Measurements from ENCODE around the gene LEMD2.
"Not testable (repeated sequence)": the region's sequence is repeated elsewhere in the genome, so short reads cannot be mapped to it uniquely, and the experiment has no call there.

Gene LEMD2

DNA sequence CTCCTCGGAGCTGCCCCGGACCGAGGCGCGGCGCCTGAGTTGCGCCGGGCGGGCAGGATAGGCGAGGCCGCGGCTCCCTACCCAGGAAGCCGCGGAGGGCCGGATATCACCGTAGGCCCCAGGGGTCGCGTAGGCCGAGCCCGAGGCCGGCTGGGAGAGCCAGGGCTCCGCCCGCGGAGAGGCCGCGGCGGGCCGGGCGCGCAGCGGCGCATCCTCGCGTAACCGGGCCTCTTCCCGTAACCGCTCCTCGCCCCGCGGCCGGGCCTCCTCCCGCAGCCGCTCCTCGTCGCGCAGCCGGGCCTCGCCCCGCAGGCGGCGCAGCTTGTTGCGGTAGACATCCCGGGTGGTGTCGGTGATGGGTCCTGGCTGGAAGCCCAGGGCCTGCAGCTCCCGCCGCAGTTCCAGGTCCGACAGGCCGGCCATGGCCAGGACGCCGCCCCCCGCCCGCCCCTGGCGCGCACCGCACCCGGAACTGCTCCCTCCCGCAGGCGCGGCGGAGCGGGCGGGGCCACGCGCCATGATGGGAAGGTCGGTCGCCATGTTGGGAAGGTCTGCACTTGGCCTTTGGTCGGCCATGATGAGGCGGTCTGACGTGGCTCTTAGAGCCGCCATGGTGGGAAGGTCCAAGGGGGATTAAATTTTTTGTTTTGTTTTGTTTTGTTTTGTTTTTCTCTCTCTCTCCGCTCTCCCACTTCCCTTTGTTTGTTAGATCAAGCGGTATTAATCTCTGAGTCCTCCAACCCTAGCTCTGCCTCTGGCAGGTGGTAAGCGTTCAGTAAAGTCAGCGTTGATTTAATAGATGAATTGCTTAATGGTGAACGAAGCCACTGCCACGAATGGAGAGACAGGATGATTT, at the start of gene LEMD2:
LEMD2 (minus strand) TSS at position 437 of the 856 bp plus-strand sequence; CDS start at position 423, 14 bp downstream.
- peaks cover 20% of the 10 kb centered on the region for H3K36me3 ChIP-seq (ENCODE audit: insufficient read depth, low read length)
- H3K4me3 ChIP-seq, result peak within 1 kb of the TSS; percentile 92
- no peak for DNase-seq (ENCODE audit: low read depth, low spot score)
- H3K9ac ChIP-seq (ENCODE audit: insufficient read length), result peak within 1 kb of the TSS; percentile 87
- peak; percentile 81 for TF ChIP-seq POLR2AphosphoS5 (IDR thresholded peaks at IDR 0.05; ENCODE audit: borderline replicate concordance, low read depth, low read length)
- no peak for TF ChIP-seq EZH2 (IDR thresholded peaks at IDR 0.05)
- peak; percentile 49 for TF ChIP-seq FOXP2 (optimal IDR thresholded peaks at IDR 0.05; ENCODE audit: control extremely low read depth, extremely low read length, insufficient read depth)
- H3K27ac ChIP-seq, result peak within 1 kb of the TSS; percentile 63
- H3K9me3 ChIP-seq (ENCODE audit: low read depth, low read length), result no peaks in the 10 kb centered on the region

DNA sequence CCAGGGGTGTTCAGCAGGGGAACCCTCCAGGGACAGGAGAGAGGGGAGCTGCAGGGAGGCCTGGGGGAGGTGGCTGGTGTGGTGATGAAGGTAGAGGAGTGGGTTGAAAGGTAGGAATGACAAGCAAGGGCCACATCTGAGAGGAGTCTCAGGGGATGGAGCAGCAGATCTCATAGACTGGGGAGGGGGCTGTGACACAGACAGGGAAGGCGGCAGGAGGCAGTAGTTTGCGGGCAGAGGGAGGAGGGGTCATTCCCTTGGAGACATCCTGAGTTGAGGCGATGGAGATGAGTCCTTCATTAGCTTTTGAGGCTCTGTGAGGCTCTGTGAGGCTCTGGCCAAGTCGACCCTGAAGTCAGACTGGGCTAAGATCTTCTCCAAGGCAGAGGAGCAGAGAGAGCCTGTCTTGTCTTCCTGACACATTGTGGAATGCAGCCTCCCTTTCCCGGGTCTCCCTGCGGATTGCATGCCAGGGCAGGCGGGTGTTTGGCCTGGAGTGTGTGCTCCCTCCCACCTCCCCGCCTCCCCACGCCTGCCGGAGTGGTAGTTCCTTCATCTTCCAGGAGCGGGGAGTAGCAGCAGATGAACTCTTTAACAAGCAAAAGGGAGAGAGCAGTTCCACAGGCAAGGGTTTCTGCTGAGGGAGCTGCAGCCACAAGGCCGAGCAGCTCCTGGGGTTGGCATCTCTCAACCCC, 49.2 kb upstream of the LEMD2 start:
- DNase-seq (ENCODE audit: low read depth, low spot score), result no peak
- Histone ChIP-seq H3K9me3 (ENCODE audit: low read depth, low read length) (0 out of 2 replicates have a peak, but pooled peaks cover 5% of the 10 kb centered on the region), H3K36me3 (ENCODE audit: insufficient read depth, low read length) (no peaks in the 10 kb centered on the region), H3K4me3 (no peak overlapping the region), H3K9ac (ENCODE audit: insufficient read length) (no peak overlapping the region), H3K27ac (no peak overlapping the region)
- TF ChIP-seq EZH2 (IDR thresholded peaks at IDR 0.05) (no peak), POLR2AphosphoS5 (IDR thresholded peaks at IDR 0.05; ENCODE audit: borderline replicate concordance, low read depth, low read length) (no peak), FOXP2 (optimal IDR thresholded peaks at IDR 0.05; ENCODE audit: control extremely low read depth, extremely low read length, insufficient read depth) (no peak)

DNA sequence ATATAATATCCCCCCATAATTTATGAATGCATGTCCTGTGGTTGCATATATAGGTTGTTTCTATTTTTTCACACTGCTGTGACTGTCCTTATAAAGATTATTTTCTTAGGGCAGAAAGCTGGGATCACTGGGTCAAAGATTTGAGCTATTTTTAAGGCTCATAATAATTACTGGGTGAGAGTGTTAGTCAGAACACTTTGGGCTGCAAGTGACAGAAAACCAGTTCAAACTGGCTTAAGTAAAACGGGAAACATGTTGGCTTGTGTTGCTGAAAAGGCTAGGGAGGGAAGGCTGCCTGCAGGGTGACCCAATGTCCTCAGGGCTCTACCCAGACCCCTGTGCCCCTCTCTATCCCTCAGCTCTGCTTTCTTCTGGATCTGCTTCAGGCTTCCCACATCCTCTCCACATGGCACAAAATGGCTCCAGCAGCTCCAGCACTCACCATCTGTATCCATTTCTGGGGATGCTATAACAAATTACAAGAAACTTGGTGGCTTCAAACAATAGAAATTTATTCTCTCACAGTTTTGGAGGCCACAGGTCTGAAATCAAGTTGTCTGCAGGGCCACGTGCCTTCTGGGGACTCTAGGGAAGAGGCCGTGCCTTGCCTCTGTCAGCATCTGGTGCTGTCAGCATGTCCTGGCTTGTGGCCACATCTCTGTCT, 48.0 kb upstream of the LEMD2 start:
- no peak for DNase-seq (ENCODE audit: low read depth, low spot score)
- Histone ChIP-seq H3K36me3 (ENCODE audit: insufficient read depth, low read length) (no peaks in the 10 kb centered on the region), H3K27ac (no peak overlapping the region), H3K9ac (ENCODE audit: insufficient read length) (no peak overlapping the region), H3K9me3 (ENCODE audit: low read depth, low read length) (0 out of 2 replicates have a peak, but pooled peaks cover 5% of the 10 kb centered on the region), H3K4me3 (no peak overlapping the region)
- TF ChIP-seq POLR2AphosphoS5 (IDR thresholded peaks at IDR 0.05; ENCODE audit: borderline replicate concordance, low read depth, low read length) (no peak), EZH2 (IDR thresholded peaks at IDR 0.05) (no peak), FOXP2 (optimal IDR thresholded peaks at IDR 0.05; ENCODE audit: control extremely low read depth, extremely low read length, insufficient read depth) (no peak)

DNA sequence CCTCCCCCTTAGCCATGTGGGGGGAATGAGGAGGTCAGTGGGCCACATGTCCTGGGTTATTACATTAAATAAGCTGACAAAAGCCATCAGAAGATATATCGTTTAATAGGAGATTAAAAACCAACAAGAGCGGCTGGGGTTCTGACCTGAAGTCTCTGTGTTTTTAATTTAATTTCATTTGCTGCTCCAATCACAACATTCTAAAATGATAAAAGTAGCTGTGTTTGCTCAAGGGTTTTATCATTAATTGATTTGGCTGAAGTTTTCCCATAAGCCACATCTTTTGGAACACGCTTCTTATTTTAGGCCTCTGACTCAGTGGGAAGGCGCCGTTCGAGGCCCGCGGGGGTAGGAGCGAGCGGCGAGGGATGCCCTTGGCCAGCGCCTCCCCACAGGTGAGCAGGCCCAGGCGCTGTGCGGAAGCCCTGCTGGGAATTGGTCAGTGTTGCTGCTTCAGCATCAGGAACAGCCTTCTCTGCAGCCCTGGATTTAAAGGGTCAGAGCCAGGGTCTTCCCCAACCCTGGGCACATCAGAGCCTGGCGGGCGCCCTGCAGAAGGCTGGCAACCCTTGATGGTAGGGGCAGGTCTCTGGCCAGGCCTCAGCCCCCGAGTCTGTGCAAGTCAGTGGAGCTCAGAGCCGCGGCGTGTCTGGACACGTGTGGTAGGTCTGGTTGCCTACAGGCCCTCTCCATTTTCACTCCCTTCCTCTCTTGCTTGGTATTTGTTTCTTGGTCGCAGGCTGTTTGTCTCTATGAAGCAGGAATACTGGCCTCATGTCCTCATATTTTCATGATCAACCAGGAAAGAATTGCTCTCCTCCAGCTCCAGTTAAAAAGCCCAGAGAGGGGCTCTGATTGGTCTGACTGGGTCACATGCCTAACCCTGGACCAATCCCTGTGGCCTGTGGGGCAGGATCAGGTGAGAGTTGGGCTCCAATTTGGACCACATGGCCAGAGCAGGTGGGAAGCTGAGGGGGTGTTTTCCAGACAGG, 45.8 kb upstream of the LEMD2 start:
- no peak overlapping the region for H3K27ac ChIP-seq
- no peak overlapping the region for H3K9ac ChIP-seq (ENCODE audit: insufficient read length)

DNA sequence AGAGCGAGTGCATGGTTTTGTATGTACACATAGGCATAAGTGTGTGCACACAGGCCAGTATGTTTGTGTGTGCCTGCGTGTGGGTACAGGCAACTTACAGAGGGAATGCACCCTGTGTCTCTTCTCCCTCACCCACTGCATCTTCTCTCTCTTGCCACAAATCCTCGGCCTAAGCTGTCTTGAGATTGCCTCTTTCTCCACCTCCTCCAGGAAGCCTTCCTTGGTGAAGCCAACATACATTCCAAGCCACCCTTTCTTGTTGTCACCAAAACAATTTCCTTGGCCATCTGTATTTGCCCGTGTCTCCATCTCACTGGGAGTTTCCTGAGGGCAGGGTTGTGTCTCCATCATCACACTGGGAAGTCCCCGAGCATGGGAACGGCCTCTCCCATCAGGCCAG, 44.7 kb upstream of the LEMD2 start:
- Histone ChIP-seq H3K27ac (no peak overlapping the region), H3K4me3 (no peak overlapping the region), H3K9me3 (ENCODE audit: low read depth, low read length) (0 out of 2 replicates have a peak, but pooled peaks cover 5% of the 10 kb centered on the region), H3K9ac (ENCODE audit: insufficient read length) (no peak overlapping the region), H3K36me3 (ENCODE audit: insufficient read depth, low read length) (no peaks in the 10 kb centered on the region)
- TF ChIP-seq EZH2 (IDR thresholded peaks at IDR 0.05), result no peak
- no peak for TF ChIP-seq FOXP2 (optimal IDR thresholded peaks at IDR 0.05; ENCODE audit: control extremely low read depth, extremely low read length, insufficient read depth)
- TF ChIP-seq POLR2AphosphoS5 (IDR thresholded peaks at IDR 0.05; ENCODE audit: borderline replicate concordance, low read depth, low read length), result no peak
- DNase-seq (ENCODE audit: low read depth, low spot score), result no peak

More for the DNA sequence above, 45.8 kb upstream of the LEMD2 start:
- no peak for DNase-seq (ENCODE audit: low read depth, low spot score)
- H3K36me3 ChIP-seq (ENCODE audit: insufficient read depth, low read length), result no peaks in the 10 kb centered on the region
- no peak for TF ChIP-seq FOXP2 (optimal IDR thresholded peaks at IDR 0.05; ENCODE audit: control extremely low read depth, extremely low read length, insufficient read depth)
- TF ChIP-seq POLR2AphosphoS5 (IDR thresholded peaks at IDR 0.05; ENCODE audit: borderline replicate concordance, low read depth, low read length), result no peak
- no peak for TF ChIP-seq EZH2 (IDR thresholded peaks at IDR 0.05)
- no peak overlapping the region for H3K4me3 ChIP-seq
- H3K9me3 ChIP-seq (ENCODE audit: low read depth, low read length), result 0 out of 2 replicates have a peak, but pooled peaks cover 5% of the 10 kb centered on the region

DNA sequence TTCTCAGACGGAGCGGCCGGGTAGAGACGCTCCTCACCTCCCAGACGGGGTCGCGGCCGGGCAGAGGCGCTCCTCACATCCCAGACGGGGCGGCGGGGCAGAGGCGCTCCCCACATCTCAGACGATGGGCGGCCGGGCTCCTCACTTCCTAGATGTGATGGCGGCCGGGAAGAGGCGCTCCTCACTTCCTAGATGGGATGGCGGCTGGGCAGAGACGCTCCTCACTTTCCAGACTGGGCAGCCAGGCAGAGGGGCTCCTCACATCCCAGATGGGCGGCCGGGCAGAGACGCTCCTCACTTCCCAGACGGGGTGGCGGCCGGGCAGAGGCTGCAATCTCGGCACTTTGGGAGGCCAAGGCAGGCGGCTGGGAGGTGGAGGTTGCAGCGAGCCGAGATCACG, 43.9 kb upstream of the LEMD2 start:
- not testable (repeated sequence) for H3K4me3 ChIP-seq; H3K9ac ChIP-seq (ENCODE audit: insufficient read length); H3K27ac ChIP-seq

DNA sequence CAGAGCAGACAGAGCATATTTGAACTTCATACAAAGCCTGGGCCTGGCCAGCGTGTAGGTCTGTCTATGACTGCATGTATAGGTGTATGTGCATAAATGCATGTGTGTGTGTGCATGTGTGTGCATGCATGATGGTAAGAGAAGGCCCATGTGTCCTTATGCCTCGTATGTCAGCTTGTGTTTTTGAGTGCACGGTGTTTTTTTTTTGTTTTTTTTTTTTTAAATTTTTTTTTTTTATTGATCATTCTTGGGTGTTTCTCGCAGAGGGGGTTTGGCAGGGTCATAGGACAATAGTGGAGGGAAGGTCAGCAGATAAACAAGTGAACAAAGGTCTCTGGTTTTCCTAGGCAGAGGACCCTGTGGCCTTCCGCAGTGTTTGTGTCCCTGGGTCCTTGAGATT, 42.8 kb upstream of the LEMD2 start:
- H3K9me3 ChIP-seq (ENCODE audit: low read depth, low read length); H3K27ac ChIP-seq; H3K36me3 ChIP-seq (ENCODE audit: insufficient read depth, low read length); H3K4me3 ChIP-seq; DNase-seq (ENCODE audit: low read depth, low spot score); H3K9ac ChIP-seq (ENCODE audit: insufficient read length): not testable (repeated sequence)

More for the DNA sequence above, 43.9 kb upstream of the LEMD2 start:
- H3K9me3 ChIP-seq (ENCODE audit: low read depth, low read length); H3K36me3 ChIP-seq (ENCODE audit: insufficient read depth, low read length); DNase-seq (ENCODE audit: low read depth, low spot score): not testable (repeated sequence)

All from SK-N-MC (cell line).